HepG2 (cell line): ENCODE measurements around the gene TLDC2. TPM values are rescaled to one million over a fixed set of nuclear protein-coding genes. Genes with fewer than 3 reads are reported as not detected.
A peak's percentile ranks its signal among the peaks of the same experiment; 100 is the strongest.

Experiments
- ARID5B ChIP-seq: IDR thresholded peaks from 2 replicates; pipeline ENCODE4 v1.4.0; 2020; ENCODE audit warnings: mild to moderate bottlenecking, missing genetic modification reagents
- FOXJ3 ChIP-seq: sonication (generic); formaldehyde crosslinking; IDR thresholded peaks from 2 replicates; pipeline ENCODE4 v1.4.0; 2020; ENCODE audit warnings: missing genetic modification reagents, mild to moderate bottlenecking, borderline replicate concordance
- GATAD1 ChIP-seq: IDR thresholded peaks from 2 replicates; pipeline ENCODE4 v1.6.1; 2016; ENCODE audit warnings: missing genetic modification reagents, missing compliant biosample characterization
- HNF4A ChIP-seq: sonication (generic); formaldehyde crosslinking; IDR thresholded peaks from 2 replicates; pipeline ENCODE4 v1.4.0; 2020; ENCODE audit warnings: missing genetic modification reagents
- KAT7 ChIP-seq: IDR thresholded peaks from 2 replicates; pipeline ENCODE4 v1.6.1; 2018; ENCODE audit warnings: borderline replicate concordance, missing compliant biosample characterization
- NFKB2 ChIP-seq: sonication (generic); formaldehyde crosslinking; IDR thresholded peaks from 2 replicates; pipeline ENCODE4 v1.4.0; 2020; ENCODE audit warnings: missing genetic modification reagents, borderline replicate concordance
- SKI ChIP-seq: fragments of 450-650 bp; IDR thresholded peaks from one replicate; pipeline ENCODE4 v1.6.1; 2018; ENCODE audit warnings: mild to moderate bottlenecking; ENCODE audit not compliant: partially characterized antibody
- ZNF121 ChIP-seq: sonication (generic); formaldehyde crosslinking; IDR thresholded peaks from 2 replicates; pipeline ENCODE4 v1.5.0; 2020; ENCODE audit warnings: mild to moderate bottlenecking, missing genetic modification reagents
- ZNF337 ChIP-seq: sonication (generic); formaldehyde crosslinking; IDR thresholded peaks from 2 replicates; pipeline ENCODE4 v1.5.1; 2020; ENCODE audit warnings: missing genetic modification reagents, low read depth, mild to moderate bottlenecking, borderline replicate concordance
- ZNF350 ChIP-seq: sonication (generic); formaldehyde crosslinking; IDR thresholded peaks from 2 replicates; pipeline ENCODE4 v1.4.0; 2020; ENCODE audit warnings: mild to moderate bottlenecking, low read depth, missing genetic modification reagents, borderline replicate concordance
- ZNF484 ChIP-seq: sonication (generic); formaldehyde crosslinking; IDR thresholded peaks from 2 replicates; pipeline ENCODE4 v1.5.1; 2020; ENCODE audit warnings: mild to moderate bottlenecking, low read depth, missing genetic modification reagents, borderline replicate concordance
- ZUFSP ChIP-seq: sonication (generic); formaldehyde crosslinking; IDR thresholded peaks from 2 replicates; pipeline ENCODE4 v1.9.0; 2021; ENCODE audit warnings: missing genetic modification reagents, mild to moderate bottlenecking, borderline replicate concordance
- polyA plus RNA-seq, 8 experiments: library from polyadenylated mRNA; depleted of rRNA in 3 of 8; stranded (reverse) in 7 of 8; unstranded in 1 of 8; fragments of >200 nt; fragmentation: Illumina TruSeq in 4 of 8; extraction: Trizol in 4 of 8; gene quantifications; 2 replicates each; pipeline versions ENCODE4 v1.2.1 to v1.2.3, GENCODE V29; 2011 to 2016; ENCODE audit warnings: low read depth in 4 of 8, missing spikeins in 1 of 8, mixed read lengths in 1 of 8; ENCODE audit not compliant: insufficient read depth in 1 of 8
- total RNA-seq, 5 experiments: library from RNA; depleted of rRNA; stranded (reverse); fragments of >200 nt; fragmentation: Illumina TruSeq; extraction: Trizol; gene quantifications; 2 replicates each; pipeline ENCODE4 v1.2.3, GENCODE V29; 2016; ENCODE audit warnings: low read depth in 1 of 5
- TF ChIP-seq, protein P1 (sequence below): sonication (generic); formaldehyde crosslinking; IDR thresholded peaks from 2 replicates; pipeline ENCODE4 v1.4.0; 2020; ENCODE audit warnings: mild to moderate bottlenecking, missing genetic modification reagents, borderline replicate concordance

TLDC2 gene
- total and polyA plus RNA-seq, 2 of the 13 experiments (the other 11 are each of a cell fraction or from before 2014, with no cell fraction given), result 1.5 to 1.6 TPM

DNA sequence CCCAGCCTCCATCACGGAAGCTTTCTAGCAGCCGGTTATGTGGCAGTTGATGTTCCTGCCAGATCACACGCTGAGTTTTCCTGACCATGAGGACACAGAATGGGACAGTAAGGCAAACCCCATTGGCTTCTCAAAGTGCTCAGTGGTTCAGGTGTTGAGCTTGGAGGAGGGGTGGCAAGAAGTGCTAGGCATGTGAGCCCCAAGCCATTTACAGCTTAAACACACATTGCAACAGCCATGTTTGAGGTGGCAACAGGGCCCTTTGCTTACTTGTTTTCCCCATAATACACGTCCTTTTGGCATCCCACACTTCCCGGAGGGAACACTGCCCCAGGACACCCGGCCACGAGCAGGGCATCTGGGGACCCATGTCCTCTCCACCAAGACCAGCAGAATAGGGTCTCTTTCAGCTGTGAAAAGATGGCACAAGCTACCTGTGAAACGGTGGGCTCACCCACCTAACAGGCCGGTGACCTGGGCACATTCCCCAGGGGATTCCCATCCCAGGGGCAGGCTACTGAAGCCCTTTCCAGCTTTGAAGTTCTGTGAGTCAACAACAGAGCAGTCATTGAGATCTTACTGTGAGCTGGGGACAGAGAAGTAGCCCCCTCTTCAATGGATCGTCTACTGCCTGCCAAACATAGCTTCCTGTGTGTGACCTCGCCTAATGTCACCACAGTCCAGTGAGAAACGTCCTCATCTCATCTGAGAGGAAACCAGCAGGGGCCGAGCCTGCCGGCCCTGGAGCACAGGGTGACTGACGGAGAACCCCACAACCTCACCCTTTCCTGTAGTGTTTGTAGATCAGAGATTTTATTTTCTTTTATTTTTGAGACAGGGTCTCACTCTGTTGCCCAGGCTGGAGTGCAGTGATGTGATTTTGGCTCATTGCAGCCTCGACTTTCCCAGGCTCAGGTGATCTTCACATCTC is 4.0 kb upstream of the TLDC2 start (continued):
- TF ChIP-seq ARID5B (CRISPR knock-in tag) (peak; percentile 76), ZNF484 (no peak), SKI (no peak), ZNF337 (CRISPR knock-in tag) (no peak), ZNF121 (peak; percentile 90), KAT7 (CRISPR knock-in tag) (no peak; the same call in 1 of the 2 replicates), NFKB2 (CRISPR knock-in tag) (no peak; the same call in 1 of the 2 replicates), HNF4A (CRISPR knock-in tag) (no peak; the same call in 1 of the 2 replicates), ZNF350 (CRISPR knock-in tag) (peak; percentile 55; the same call in 1 of the 2 replicates), ZUFSP (no peak), GATAD1 (no peak), FOXJ3 (CRISPR knock-in tag) (no peak)
- TF ChIP-seq, protein P1, sequence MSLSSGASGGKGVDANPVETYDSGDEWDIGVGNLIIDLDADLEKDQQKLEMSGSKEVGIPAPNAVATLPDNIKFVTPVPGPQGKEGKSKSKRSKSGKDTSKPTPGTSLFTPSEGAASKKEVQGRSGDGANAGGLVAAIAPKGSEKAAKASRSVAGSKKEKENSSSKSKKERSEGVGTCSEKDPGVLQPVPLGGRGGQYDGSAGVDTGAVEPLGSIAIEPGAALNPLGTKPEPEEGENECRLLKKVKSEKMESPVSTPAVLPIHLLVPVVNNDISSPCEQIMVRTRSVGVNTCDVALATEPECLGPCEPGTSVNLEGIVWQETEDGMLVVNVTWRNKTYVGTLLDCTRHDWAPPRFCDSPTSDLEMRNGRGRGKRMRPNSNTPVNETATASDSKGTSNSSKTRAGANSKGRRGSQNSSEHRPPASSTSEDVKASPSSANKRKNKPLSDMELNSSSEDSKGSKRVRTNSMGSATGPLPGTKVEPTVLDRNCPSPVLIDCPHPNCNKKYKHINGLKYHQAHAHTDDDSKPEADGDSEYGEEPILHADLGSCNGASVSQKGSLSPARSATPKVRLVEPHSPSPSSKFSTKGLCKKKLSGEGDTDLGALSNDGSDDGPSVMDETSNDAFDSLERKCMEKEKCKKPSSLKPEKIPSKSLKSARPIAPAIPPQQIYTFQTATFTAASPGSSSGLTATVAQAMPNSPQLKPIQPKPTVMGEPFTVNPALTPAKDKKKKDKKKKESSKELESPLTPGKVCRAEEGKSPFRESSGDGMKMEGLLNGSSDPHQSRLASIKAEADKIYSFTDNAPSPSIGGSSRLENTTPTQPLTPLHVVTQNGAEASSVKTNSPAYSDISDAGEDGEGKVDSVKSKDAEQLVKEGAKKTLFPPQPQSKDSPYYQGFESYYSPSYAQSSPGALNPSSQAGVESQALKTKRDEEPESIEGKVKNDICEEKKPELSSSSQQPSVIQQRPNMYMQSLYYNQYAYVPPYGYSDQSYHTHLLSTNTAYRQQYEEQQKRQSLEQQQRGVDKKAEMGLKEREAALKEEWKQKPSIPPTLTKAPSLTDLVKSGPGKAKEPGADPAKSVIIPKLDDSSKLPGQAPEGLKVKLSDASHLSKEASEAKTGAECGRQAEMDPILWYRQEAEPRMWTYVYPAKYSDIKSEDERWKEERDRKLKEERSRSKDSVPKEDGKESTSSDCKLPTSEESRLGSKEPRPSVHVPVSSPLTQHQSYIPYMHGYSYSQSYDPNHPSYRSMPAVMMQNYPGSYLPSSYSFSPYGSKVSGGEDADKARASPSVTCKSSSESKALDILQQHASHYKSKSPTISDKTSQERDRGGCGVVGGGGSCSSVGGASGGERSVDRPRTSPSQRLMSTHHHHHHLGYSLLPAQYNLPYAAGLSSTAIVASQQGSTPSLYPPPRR (CRISPR knock-in tag), result peak; percentile 86
